NOMO-1 (cell line): ENCODE results near the gene SYT7.

Experiments used
- DNase-seq, 2 experiments: peaks; one replicate each; lab custom pipeline; 2025; ENCODE audit not compliant: unreplicated experiment in 2 of 2; lab: John Stamatoyannopoulos, UW

SYT7 gene

GRCh38 chr11:61539831-61540357, 41.0 kb downstream of the SYT7 start:
- DNase-seq, result no peak

- no peak for DNase-seq
Measured at GRCh38 chr11:61539006-61539405, 41.9 kb downstream of the SYT7 start.

- DNase-seq, result no peak
Measured at GRCh38 chr11:61538636-61538961, 42.3 kb downstream of the SYT7 start.

- no peak for DNase-seq
Measured at GRCh38 chr11:61537326-61537725, 43.5 kb downstream of the SYT7 start.

GRCh38 chr11:61536676-61537270, 44.1 kb downstream of the SYT7 start:
- DNase-seq, result no peak

GRCh38 chr11:61535998-61536675, 44.7 kb downstream of the SYT7 start:
- DNase-seq, result no peak

GRCh38 chr11:61534933-61535839, 45.7 kb downstream of the SYT7 start:
- no peak for DNase-seq

GRCh38 chr11:61534025-61534932, 46.6 kb downstream of the SYT7 start:
- DNase-seq, result no peak

- no peak for DNase-seq
Measured at GRCh38 chr11:61533401-61533800, 47.5 kb downstream of the SYT7 start.

- DNase-seq, result no peak
Measured at GRCh38 chr11:61533039-61533375, 47.9 kb downstream of the SYT7 start.

- DNase-seq, result peak; percentile 13 to 14
Measured at GRCh38 chr11:61532134-61533038, 48.5 kb downstream of the SYT7 start.

- no peak for DNase-seq
Measured at GRCh38 chr11:61531044-61531443, 49.8 kb downstream of the SYT7 start.

GRCh38 chr11:61529537-61530225, 51.2 kb downstream of the SYT7 start:
- no peak for DNase-seq

GRCh38 chr11:61528114-61528513, 52.8 kb downstream of the SYT7 start:
- no peak for DNase-seq

GRCh38 chr11:61526956-61527731, 53.7 kb downstream of the SYT7 start:
- no peak for DNase-seq

GRCh38 chr11:61526229-61526628, 54.6 kb downstream of the SYT7 start:
- no peak for DNase-seq

GRCh38 chr11:61524963-61525587, 55.8 kb downstream of the SYT7 start:
- DNase-seq, result no peak

- DNase-seq, result no peak
Measured at GRCh38 chr11:61524446-61524845, 56.4 kb downstream of the SYT7 start.
